SW 1271 (cell line): ENCODE results near the gene CD226.
"Not testable (repeated sequence)": the region's sequence is repeated elsewhere in the genome, so short reads cannot be mapped to it uniquely, and the experiment has no call there.

Experiments
- DNase-seq, 2 experiments: peaks; one replicate each; lab custom pipeline; 2025; lab: John Stamatoyannopoulos, UW

The CD226 gene

DNA sequence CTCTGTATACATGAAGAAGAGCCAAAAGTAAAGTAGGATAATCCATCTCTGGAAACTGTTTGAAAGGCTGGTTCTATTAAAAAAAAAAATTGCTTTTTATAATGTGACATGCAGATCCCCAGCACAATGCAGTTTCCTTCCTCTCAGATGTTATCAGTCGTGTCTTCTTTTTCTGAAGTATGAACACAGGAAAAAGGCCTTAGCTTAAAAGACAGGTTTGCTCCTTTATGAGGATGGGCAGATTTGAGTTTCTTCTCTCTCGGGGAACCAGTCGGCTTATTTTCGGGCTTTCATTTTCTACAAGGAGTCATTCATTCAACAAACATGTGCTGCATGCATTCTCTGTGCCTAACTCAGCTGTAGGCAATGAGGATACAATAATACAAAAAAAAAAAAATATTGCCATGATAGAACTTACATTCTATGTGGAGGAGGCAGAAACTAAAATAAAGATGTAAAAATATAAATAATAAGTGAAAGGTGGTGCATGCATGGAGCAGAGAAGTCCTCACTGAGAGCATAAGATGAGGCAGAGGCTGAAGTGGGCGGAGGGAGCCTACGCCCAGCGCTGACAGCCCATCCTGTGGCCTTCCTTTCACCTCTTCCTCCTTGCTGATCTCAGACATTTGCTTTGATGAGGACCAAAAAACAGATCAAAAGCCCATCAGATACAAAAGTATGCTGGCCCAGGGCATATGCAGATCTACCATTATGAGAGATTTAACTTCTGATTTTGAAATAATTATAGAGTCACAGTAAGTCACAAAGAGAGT, at the start of gene CD226:
Gene CD226, minus strand, starts transcription at position 513 of the 773 bp plus-strand sequence. Its CDS starts 467 bp downstream, at position 46.
- no peak for DNase-seq

DNA sequence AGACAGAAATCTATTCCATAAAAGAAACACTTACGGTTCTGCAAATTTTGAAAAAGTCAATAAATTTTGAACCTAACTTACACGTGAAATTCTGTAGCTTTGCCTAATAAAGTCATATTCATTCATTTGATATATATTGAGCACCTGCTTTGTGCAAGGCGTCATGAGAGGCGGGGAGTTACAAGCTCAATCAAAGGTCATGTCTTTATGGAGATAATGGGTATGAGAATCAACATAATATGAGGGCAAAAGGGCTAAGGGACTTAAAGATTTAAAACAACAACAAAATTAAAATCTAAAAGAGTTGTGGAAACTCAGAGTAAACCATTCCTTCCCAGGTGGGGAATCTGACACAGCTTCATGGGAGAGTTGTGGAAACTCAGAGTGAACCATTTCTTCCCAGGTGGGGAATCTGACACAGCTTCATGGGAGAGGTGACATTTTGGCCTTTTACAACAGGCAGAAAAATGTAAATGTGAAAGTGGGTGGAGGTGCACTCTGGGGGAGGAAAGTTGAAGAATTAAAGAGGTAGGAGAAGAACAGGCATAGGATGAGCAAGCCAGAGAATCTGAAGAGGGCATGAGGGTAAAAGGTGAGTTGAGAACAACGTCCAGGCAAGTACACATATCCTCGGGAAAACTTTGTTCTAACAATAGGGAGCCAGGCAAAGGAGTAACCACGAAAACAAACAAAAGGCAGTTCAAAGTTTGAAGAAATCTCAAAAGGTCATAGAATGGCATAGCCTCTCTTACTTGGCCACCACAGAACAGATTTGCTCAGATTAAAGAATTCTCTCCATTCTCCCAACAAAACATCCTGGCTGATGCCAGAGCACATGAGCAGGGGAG, 49.5 kb upstream of the CD226 start:
- no peak for DNase-seq

DNA sequence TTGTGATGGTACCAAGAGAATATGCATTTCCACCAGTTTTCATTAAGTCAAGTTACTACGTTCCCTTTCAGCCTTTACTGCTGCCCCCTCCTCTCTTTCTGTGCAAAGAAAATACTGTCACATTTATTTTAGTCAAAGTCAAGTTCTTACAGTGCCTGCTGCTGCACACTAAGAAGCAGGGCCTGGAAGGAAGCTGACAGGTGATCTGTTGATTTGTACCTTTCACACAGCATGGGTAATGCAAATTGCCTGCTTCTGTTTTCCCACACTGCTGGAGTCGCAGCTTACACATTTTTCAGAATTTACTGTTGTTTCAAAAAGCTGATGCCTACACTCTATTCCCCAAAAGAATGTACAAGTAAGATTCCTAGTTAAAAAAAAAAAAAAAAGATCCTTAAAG, 48.7 kb upstream of the CD226 start:
- DNase-seq: no peak

DNA sequence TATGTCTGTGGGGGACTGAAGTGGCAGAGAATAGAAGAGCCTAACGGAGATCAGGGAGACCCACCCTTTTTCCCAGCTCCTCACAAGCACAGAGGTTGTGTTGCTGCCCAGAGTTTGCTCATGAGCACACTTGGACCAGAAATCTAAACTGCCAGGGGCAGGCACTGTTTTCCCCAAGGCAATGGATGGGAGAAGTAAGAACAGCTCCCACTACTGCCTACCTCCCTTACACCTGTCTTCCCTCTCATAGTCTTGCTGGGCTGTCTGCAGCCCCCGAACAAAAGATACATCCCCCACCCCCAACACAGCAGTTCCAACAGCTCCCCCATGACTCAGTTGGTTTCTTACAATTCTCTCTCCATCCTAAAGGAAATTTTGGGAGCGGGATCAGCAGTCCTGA, 48.1 kb upstream of the CD226 start:
- no peak for DNase-seq

DNA sequence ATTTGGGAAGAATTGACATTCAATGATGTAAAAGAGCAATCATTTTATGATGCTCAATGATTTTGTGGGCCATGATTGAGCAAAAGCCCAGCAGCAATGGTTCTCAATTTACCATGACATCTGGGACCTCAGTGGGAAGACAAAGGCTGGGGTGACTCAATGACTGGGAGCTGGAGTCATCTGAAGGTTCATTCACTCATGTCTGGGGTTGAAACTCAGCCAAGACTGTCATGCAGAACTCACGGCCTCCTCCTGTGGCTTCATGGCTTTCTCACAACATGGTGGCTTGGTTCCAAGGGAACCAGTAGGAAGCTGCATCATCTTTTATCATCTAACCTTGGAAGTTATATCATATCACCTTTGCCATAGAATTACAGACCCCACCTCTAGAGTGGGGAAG, 45.1 kb upstream of the CD226 start:
- DNase-seq: no peak

DNA sequence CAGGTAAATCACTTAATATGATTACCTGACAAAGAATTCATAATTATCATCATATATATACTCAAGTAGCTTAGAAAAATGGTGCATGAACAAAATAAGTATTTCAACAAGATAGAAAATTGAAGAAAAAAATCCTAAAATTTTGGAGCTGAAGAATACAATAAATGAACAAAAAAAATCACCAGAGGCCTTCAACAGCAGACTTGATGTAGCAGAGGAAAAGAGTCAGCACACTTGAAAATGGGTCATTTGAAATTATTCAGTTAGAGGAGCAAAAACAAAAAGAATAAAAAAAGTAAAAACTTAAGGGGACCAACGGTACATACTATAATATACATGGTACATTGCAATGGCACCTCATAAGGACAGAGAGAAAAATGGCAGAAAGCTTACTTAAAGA, 40.2 kb upstream of the CD226 start:
- DNase-seq: no peak

DNA sequence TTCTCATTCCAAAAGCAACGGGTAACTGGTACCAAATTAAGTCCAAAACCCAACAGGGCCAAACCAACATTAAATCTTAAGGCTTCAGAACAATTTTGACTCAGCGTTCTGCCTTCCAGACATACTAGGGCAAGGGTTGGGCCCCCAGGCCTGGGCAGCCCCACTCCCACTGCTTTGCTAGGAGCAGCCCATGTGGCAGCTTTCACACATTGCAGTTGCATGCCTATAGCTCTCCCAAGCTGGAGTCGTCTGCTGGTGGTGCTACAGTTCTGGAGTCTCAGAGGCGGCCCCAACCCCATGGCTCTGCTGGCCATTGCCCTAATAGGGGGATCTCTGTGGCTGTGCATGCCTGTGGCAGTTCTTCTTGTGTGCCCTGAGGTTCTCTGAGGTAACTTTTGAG, 37.6 kb upstream of the CD226 start:
- DNase-seq: no peak

DNA sequence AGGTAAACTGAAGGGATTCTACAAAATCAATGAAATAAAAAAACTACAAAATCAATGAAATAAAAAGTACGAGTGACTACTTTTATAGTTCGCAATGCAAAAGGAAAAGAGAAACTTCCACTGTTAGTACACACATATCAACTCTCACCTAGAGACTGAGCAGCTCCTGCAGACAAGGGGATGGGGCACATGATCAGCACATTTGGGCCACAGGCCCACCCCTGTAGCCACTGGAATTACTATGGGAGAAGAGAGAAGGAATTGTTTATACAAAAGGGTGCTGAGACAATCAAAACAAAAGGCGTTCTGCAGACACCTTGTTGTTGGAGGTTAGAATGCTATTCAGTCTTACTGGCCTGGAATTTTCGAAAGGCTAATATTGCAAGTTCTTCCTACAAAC, 34.7 kb upstream of the CD226 start:
- no peak for DNase-seq

DNA sequence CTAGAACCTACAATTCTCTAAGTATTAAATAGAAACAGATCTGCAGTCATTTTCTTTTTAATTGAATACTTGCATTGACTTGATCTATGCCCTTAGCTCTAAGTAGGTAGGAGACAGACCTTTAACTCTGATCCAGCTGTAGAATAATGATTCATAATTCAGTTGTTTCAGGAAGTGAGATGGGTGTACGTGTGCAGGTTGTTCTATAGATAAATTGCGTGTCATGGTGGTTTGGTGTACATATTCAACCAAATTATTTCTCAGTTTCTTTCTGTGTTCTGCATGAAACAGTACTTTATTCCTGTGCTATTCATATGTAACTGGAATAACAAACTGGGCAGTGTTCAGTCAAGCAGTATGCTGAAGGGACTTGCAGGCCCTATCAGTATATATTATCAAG, 34.3 kb upstream of the CD226 start:
- DNase-seq: no peak

DNA sequence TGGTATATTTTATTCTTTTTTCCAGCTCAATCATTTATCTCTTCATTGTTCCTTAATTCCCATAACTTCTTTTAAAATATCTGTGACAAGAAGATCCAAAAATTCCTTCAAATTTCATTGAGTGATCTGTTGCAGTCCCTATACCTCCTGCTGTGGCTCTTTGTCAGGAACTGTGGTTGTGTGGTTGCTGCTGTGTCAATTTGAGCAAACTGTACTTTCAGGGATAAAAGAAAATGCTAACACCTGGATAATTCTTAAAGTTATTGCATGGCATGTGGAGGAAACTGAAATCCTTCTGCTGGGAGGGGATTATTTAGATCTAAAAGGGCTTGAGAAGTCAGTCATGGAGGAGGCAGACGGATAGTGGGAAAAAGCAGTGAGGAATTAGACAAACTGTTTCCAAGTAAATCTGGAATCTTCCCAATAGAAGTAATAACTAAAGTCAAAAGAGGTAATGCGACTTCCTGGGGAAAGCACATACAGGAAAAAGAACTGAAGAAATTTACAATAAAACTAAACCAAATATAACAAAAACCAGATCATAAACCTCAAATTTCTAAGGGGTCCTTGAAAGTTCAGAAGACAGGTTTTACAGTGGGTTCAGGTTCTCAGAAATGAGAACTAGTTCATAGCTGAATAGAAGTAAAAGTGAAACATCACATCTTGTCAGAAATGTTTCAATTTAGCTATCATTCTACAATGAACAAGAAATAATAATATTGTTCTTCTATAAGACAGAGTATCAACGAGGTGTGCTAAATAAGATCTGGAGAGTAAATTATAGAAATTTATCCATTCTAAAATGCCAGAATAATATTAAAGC, 33.5 kb upstream of the CD226 start:
- DNase-seq: no peak

DNA sequence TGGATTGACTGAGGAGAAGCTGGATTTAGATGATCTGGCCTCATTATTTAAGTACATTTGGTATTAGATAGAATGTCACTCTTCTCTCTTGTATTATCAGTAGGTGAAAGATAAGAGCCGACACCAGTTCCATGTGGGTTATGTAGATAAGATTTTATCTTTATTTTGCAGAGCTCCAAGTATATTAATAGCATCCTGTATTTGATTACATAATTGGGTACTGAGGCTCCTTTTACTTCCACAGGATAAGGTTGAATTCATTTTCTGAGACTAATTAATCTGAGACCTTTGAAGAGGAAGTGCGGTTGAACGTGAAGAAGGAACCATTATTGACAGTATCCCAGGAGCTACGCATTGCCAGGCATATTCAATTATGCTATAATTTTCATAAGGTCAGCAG, 32.8 kb upstream of the CD226 start:
- DNase-seq: no peak

DNA sequence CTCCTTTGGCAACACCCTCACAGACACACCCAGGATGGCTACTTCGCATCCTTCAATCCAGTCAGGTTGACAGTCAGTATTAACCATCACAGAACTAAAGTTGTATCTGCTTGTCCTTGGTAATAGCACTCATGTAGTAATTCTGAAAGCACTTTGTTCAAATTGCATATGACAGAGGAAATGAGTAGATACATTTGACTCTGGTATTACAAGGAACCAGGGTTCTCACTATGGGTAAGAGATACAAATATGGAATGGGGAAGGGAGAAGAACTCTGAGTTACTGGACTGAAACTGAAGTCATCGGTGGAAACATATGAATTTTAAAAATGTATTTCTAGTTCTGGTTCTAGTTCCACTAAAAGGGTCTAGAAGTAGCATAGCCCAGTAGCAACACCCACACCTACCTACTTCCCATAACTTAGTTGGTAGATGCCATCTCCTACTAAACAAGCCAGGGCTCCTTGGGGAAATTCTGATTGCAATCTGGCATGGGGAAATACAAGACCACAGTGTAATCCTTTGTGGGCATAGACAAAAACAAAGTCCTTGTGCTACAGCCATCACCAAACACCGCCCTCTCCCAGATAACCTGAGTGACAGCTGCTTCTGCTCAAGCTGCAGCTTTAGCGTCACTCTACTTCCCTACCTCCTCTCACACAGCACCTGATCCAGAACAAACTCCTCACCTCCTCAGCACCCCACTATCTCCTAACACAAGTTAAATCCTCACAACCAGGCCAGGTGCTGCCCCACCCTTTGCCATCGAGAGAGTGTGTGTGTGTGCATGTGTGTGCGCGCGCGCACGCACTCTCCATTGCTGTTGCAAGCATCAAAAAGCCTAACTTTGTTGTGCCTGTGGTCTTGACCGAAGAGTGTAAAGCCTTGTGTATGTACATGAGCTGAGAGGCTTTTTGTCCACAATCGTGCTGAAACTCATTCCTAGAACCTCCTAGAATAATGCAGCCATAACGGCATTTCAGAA, 31.4 kb upstream of the CD226 start:
- no peak for DNase-seq

DNA sequence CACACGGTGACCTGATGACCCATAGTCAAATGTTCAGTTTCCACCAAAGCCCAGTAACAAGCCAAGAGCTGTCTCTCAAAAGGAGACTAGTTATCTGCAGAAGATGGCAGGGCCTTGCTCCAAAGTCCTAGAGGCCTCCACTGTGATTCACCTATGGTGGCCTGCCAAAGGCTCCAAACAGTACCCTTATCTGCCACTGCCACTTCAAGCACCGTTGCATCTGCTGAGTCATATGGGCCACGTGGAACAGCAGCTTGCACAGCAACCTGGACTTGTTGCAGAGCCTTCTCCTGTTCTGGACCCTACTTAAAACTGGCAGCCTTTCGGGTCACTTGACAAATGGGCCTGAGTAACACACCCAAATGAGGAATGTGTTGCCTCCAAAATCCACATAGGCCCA, 27.6 kb upstream of the CD226 start:
- DNase-seq: not testable (repeated sequence)

DNA sequence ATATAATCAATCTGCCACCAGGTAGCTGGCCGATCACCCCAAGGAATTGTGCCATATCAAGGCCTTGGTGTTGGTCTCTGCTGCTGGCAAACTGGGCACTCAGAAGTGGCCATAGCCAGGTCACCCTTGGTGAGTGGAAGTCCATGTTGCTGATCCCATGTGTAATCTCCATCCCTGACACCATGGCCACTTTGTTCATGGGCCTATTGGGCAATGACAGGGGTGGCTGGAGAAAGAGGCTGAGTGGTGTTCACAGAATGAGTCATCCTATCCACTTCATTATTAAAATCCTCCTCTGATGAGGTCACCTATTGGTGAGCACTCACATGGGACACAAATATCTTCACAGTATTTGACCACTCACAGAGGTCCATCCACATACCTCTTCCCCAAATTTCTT, 26.7 kb upstream of the CD226 start:
- DNase-seq: no peak

DNA sequence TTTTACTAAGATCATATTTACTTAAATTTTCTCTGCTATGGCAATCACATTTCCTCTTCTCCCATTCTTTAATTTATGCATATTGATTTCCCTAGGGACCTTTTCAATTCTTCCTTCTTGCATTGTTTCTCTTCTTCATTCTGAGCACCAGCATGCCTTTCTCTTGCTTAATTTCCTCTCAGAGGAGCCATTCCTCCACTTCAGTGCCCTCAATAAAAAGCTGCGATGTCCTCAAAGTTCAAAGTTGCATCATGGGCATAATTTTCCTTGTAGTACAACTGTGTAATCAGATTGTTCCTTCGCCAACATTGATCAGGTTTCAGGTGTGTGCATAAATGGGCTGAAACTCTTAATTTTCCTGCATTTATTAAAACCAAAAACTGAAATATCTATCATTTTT, 21.8 kb upstream of the CD226 start:
- no peak for DNase-seq

DNA sequence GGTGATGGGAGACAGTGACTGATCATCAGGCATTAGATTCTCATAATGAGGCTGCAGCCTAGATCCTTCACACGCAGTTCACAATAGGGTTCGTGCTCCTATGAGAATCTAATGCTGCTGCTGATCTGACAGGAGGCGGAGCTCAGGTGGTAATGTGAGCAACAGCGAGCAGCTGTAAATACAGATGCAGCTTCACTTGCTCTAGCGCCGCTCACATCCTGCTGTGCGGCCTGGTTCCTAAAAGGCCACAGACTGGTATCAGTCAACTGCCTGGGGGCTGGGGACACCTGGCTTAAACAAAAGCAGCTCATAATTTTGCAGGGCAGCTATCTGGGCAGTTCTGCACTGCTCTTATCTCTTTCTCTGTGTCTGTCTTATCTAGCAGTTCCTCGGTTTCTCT, 20.4 kb upstream of the CD226 start:
- no peak for DNase-seq

DNA sequence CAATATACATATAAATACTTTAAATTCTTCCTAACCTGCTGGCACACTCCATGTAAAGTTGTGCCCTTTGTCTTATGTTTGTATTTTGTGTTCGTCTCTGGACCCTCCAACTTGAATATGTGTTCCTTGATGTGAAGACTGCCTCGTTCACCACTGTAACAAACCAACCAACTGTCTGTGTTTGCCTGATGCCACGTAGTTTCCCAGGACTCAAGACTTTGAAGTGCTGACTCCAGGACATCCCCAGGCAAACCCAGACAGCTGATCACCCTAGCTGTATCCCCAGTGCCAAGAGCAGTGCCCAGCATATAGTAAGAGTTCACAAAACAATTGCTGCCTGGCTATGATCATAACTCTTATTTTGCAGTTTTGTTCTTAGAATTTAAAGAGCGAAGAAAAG, 15.5 kb upstream of the CD226 start:
- DNase-seq: no peak

DNA sequence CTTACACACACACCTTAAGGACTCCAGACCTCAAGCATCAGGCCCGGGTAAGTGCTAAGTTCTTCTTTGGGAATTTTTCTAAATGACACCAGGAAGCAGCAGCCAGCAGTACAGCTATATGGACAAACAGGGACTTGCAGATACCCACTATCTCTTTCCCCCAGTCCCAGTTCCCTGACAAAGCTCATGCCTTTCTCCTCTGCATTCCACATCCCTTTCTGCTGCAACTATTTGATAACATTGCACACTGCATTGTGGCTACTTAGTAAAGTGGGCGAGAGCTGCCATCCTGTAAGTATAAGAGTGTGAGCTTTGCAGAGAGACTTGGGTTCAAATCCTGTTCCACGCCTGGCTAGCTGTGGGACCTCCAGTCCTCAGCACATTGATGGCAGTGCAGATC, 14.0 kb upstream of the CD226 start:
- no peak for DNase-seq

DNA sequence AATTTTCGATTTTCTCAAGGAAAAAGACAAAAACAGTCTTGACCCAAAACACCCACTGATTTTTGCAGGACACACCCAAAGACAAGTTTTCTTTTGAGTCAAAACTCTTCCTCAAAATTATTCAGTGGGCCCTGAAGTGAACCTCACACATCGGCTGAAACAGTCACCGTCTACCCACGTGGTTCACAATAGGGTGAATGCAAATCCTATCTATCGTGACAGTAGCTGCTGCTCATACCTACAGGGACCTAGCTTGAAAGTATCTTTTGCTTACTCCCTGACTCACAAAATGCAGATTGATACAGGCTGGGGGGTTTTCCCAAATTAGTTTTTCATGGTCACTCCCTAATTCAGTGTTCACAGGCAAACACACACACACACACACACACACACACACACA, 10.7 kb upstream of the CD226 start:
- no peak for DNase-seq

DNA sequence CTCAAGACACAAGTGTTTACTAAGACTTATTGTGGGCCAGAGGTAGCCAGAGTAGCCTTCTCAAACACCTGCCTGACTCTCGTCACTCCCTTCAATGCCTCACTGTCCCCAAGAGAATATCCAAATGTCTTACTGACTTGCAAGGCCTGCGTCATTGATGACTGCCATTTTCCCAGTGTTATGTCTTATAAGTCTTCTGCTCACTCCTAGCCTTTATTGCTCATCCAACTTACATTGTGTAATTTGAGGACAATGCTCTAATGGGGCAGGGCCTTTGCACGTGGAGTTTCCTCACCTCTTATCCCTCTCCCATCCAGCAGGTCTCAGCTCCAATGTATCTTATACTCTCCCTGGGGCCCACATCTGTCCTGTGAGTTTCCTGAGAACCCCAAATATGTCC, 10.1 kb upstream of the CD226 start:
- no peak for DNase-seq
